Smooth muscle cell (in vitro differentiated cells): ENCODE results near the gene NDUFS7. TPM values are rescaled to one million over a fixed set of nuclear protein-coding genes. Genes with fewer than 3 reads are reported as not detected.
A peak's percentile ranks its signal among the peaks of the same experiment; 100 is the strongest.

Experiments used
- DNase-seq: peaks from one replicate; lab custom pipeline; 2025; ENCODE audit not compliant: unreplicated experiment; lab: John Stamatoyannopoulos, UW
- H2AFZ ChIP-seq: fragments of 200-600 bp; sonication (generic); 2 replicates; pipeline ENCODE4 v1.6.0; 2016; ENCODE audit warnings: antibody characterized with exemption, low read depth, mild to moderate bottlenecking
- H3F3A ChIP-seq: fragments of 200-600 bp; sonication (generic); 2 replicates; pipeline ENCODE4 v1.6.0; 2017; ENCODE audit warnings: antibody characterized with exemption, low read depth
- H3K27ac ChIP-seq: fragments of 200-600 bp; sonication (generic); 2 replicates; pipeline ENCODE4 v1.5.1; 2016; ENCODE audit warnings: low read depth, mild to moderate bottlenecking
- H3K27me3 ChIP-seq: fragments of 200-600 bp; sonication (generic); 2 replicates; pipeline ENCODE4 v1.6.1; 2016; ENCODE audit warnings: low read depth, mild to moderate bottlenecking
- H3K36me3 ChIP-seq: fragments of 200-600 bp; sonication (generic); 2 replicates; pipeline ENCODE4 v1.5.1; 2016; ENCODE audit warnings: low read depth
- H3K4me1 ChIP-seq: fragments of 200-600 bp; sonication (generic); 2 replicates; pipeline ENCODE4 v1.5.1; 2016; ENCODE audit warnings: low read depth
- H3K4me2 ChIP-seq: fragments of 200-600 bp; sonication (generic); 2 replicates; pipeline ENCODE4 v1.6.0; 2016; ENCODE audit warnings: mild to moderate bottlenecking
- H3K4me3 ChIP-seq: fragments of 200-600 bp; sonication (generic); 2 replicates; pipeline ENCODE4 v1.5.1; 2016; ENCODE audit warnings: mild to moderate bottlenecking
- H3K79me2 ChIP-seq: fragments of 200-600 bp; sonication (generic); 2 replicates; pipeline ENCODE4 v1.6.0; 2016; ENCODE audit warnings: low read depth, mild to moderate bottlenecking
- H3K9ac ChIP-seq: fragments of 200-600 bp; sonication (generic); 2 replicates; pipeline ENCODE4 v1.6.0; 2016; ENCODE audit warnings: low read depth
- H3K9me3 ChIP-seq: fragments of 200-600 bp; sonication (generic); replicated peaks from 2 replicates; pipeline ENCODE4 v1.5.1; 2016; ENCODE audit warnings: low read depth
- H4K20me1 ChIP-seq: fragments of 200-600 bp; sonication (generic); 2 replicates; pipeline ENCODE4 v1.6.0; 2016; ENCODE audit warnings: low read depth
- WGBS: methylation state at CpG from one replicate; pipeline ENCODE4 v1.1.7; 2016; ENCODE audit warnings: low lambda C conversion rate; 5-methylcytosine and 5-hydroxymethylcytosine counted together
- polyA plus RNA-seq: library from polyadenylated mRNA; unstranded; fragments of >200 nt; fragmentation: Nextera tagmentation; extraction: Ambion mirVana; gene quantifications from 2 replicates; pipeline ENCODE4 v1.2.1, GENCODE V29; 2016
- total RNA-seq: library from RNA; depleted of rRNA; stranded (reverse); fragments of >200 nt; gene quantifications from 2 replicates; pipeline ENCODE4 v1.2.3, GENCODE V29; 2014
- TF ChIP-seq, protein P1 (sequence below): fragments of 200-600 bp; sonication (generic); IDR thresholded peaks from 2 replicates; pipeline ENCODE4 v1.5.1; 2017; ENCODE audit warnings: borderline replicate concordance, mild to moderate bottlenecking, antibody characterized with exemption; ENCODE audit not compliant: insufficient read depth, poor library complexity, severe bottlenecking

NDUFS7 gene
- total and polyA plus RNA-seq, 2 experiments from 2014 or later, result 95.8 to 245 TPM

DNA sequence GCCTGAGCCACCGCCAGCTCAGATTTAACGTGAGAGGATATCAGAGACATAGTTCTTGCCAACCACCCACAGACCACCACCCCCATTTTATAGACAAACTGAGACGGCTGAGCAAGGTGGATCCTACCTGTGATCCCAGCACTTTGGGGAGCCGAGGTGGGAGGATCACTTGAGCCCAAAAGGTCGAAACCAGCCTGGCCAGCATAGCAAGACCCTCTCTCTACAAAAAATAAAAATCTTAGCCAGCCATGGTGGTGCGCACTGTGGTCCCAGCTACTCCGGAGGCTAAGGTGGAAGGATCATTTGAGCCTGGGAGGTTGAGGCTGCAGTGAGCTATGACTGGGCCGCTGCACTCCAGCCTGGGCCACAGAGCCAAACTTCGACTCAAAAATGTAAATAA lies 30.6 kb upstream of the NDUFS7 start:
- TF ChIP-seq, protein P1, sequence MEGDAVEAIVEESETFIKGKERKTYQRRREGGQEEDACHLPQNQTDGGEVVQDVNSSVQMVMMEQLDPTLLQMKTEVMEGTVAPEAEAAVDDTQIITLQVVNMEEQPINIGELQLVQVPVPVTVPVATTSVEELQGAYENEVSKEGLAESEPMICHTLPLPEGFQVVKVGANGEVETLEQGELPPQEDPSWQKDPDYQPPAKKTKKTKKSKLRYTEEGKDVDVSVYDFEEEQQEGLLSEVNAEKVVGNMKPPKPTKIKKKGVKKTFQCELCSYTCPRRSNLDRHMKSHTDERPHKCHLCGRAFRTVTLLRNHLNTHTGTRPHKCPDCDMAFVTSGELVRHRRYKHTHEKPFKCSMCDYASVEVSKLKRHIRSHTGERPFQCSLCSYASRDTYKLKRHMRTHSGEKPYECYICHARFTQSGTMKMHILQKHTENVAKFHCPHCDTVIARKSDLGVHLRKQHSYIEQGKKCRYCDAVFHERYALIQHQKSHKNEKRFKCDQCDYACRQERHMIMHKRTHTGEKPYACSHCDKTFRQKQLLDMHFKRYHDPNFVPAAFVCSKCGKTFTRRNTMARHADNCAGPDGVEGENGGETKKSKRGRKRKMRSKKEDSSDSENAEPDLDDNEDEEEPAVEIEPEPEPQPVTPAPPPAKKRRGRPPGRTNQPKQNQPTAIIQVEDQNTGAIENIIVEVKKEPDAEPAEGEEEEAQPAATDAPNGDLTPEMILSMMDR, result no peak
- H3K79me2 ChIP-seq, result peaks cover 15% of the 10 kb centered on the region
- H3K4me2 ChIP-seq, result no peak overlapping the region
- no peak overlapping the region for H3K4me3 ChIP-seq
- H3K9me3 ChIP-seq, result no peaks in the 10 kb centered on the region
- H4K20me1 ChIP-seq, result peaks cover 7% of the 10 kb centered on the region
- no peak overlapping the region for H3K27ac ChIP-seq
- H3K36me3 ChIP-seq, result no peaks in the 10 kb centered on the region
- H2AFZ ChIP-seq, result no peak overlapping the region
- H3K4me1 ChIP-seq, result peaks cover 32% of the 10 kb centered on the region
- WGBS, result 97% methylated on average over 9 of the region's 9 CpGs
- H3K27me3 ChIP-seq, result no peaks in the 10 kb centered on the region
- DNase-seq, result no peak
- H3K9ac ChIP-seq, result no peak overlapping the region
- H3F3A ChIP-seq, result no peaks in the 10 kb centered on the region

DNA sequence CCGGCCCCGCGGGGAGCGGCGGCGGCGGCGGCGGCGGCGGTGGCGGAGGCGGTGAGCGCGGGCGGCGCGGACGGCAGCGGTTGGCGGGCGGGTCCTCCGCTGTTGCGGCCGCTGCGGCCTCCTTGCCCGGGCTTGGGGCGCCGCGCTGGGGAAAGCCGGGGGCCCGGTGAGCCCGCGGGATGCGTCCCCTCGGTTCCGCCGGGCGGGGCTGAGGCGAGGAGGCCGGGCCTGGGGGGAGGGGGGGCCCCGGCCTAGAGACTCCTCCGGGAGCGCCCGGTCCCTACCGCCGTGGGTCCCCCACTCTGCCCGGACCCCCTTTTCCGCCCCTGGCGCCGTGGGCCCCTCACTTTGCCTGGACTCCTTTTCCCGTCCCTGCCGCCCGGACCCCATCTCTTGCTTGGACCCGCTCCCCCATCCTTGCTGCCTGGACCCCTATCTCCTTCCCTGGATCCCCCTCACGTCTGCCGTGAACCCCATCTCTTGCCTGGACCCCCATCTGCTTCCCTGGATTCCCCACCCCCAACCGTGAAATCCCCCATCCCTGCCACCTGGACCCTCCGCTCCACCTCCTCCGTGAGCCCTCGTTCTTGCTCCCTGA lies 28.6 kb upstream of the NDUFS7 start:
- no peak overlapping the region for H2AFZ ChIP-seq

DNA sequence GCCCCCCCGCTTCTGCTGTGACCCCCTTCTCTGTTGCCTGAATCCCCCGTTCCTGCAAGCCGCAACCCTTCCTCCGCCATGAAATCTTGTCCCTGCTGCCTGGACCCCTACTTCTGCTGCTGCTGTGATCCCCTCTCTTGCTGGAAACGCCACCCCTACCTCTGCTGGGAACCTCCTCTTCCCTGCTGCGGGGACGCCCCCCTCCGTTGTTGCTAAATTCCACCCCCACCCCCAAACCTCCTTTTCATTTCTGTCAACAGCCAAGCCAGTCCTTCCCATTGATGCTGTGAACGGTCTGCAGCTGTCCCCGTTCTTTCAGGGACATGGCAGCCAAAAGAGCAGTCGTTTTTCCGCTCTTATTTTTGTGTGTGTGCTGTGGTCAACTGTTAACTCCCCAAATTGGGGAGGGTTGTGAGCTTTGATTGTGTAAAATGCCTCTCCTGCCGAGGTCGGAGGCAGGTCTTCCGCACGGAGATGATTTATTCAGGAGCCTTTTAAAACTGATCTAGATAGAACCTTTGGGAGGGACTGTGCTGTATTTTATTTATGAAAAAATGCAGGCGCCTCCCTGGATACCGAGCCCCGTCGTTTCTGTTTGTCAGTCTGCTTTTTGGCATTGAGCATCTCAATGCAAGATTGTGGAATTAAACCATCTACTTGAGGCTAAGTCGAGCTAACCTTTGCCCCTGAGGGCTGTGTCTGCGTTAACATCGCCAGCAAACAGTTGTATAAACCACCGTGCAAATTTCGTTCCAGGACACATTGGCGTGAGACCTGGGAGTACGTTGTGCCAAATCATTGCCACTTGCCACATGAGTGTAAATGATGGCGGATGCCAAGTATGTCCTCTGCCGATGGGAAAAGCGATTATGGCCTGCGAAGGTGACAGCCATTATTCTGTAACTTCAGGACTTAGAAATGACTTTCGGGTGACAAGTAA lies 27.9 kb upstream of the NDUFS7 start:
- Histone ChIP-seq H3K36me3 (no peaks in the 10 kb centered on the region), H3K4me1 (peaks cover 47% of the 10 kb centered on the region), H3K4me2 (peak overlapping the region; percentile 94), H2AFZ (no peak overlapping the region), H3K79me2 (peaks cover 15% of the 10 kb centered on the region), H3K9me3 (no peaks in the 10 kb centered on the region), H4K20me1 (peaks cover 7% of the 10 kb centered on the region), H3K4me3 (peak overlapping the region; percentile 61), H3K9ac (no peak overlapping the region), H3K27me3 (no peaks in the 10 kb centered on the region), H3K27ac (no peak overlapping the region), H3F3A (peaks cover 7% of the 10 kb centered on the region)
- 36% methylated on average over 32 of the region's 32 CpGs for WGBS
- DNase-seq, result no peak
- TF ChIP-seq, protein P1, result no peak

More for the DNA sequence above, 28.6 kb upstream of the NDUFS7 start:
- Histone ChIP-seq H3K79me2 (peaks cover 15% of the 10 kb centered on the region), H3K27me3 (no peaks in the 10 kb centered on the region), H3K9me3 (no peaks in the 10 kb centered on the region), H3K36me3 (no peaks in the 10 kb centered on the region), H4K20me1 (peaks cover 7% of the 10 kb centered on the region), H3K4me1 (peaks cover 39% of the 10 kb centered on the region), H3K27ac (no peak overlapping the region), H3K4me2 (peak overlapping the region; percentile 94), H3F3A (peaks cover 2% of the 10 kb centered on the region), H3K9ac (peak overlapping the region; percentile 69), H3K4me3 (peak overlapping the region; percentile 61)
- DNase-seq, result no peak
- WGBS, result 0% methylated on average over 7 of the region's 61 CpGs
- TF ChIP-seq, protein P1, result no peak
